ENCODE results near the gene NDUFA7.
"Not testable (repeated sequence)": the region's sequence is repeated elsewhere in the genome, so short reads cannot be mapped to it uniquely, and the experiment has no call there.

Gene NDUFA7

DNA sequence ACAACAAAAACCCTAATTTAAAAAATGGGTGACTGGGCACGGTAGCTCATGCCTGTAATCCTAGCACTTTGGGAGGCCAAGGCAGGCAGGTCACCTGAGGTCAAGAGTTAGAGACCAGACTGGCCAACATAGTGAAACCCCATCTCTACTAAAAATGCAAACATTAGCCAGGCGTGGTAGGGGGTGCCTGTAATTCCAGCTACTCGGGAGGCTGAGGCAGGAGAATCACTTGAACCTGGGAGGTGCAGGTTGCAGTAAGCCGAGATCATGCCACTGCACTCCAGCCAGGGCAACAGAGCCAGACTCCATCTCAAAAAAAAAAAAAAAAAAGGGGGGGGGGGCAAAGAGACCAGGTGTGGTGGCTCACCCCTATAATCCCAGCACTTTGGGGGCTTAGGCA lies 56.9 kb downstream of the NDUFA7 start:
- not testable (repeated sequence) for DNase-seq (ENCODE audit: low read depth)

DNA sequence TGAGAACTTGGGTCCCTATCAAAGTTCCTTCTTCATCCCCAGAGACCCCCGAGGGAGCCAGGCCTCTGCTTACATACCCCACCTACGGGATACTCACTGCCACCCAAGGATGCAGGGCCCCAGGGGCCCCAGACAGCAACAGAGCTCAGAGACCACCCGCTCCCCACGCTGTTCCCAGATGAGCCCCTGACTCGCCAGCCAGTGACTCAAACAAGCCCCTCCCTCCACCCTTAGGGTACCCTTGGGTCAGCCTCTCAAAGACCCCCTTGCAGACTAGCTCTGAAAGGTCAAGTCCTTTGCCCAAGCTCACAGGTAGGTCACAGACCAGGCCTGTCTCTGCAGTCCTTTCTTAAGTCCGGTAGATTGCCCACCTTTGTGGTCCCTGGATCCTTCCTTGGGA lies 58.7 kb downstream of the NDUFA7 start:
- DNase-seq (ENCODE audit: low read depth) = no peak

DNA sequence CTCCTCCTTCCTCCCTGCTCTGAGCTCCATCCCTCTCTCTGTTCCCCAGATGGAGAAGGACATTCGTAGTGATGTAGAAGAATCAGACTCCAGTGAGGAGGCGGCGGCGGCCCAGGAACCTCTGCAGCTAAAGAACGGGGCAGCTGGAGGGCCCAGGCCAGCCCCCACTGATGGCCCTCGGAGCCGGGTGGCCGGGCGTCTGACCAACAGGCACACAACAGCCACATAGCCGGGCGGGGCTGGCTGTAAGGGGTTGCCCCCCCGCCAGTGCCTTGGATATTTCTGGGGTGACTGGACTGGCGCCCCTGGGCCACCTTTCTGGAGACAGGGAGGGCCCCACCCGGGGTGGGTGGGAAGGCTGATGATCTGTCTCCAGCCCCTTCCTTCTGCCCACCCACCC lies 59.3 kb downstream of the NDUFA7 start:
- DNase-seq (ENCODE audit: low read depth) = no peak

DNA sequence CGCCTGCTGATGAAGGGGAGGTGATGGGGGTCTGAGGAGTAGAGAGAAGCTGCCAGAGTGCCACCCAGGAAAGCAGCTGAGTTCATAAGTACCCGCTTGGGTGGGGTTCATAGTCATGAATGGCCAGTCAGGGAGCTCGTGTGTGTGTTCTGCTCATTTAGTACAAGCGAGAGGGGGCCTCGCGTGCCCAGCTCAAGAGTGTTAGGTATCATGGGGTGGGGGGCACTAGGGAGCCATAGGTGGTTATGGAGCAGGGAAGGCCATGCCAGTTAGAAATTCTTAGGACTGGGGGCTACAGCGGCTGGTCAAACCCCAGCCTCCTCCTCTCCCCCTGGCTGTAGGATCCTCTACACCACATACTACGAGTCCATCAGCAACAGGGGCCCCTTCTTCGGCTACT lies 59.8 kb downstream of the NDUFA7 start:
- no peak for DNase-seq (ENCODE audit: low read depth)
